HG02885 (cell line): ENCODE results near the gene FAM20C.

Experiments used
- ATAC-seq: cut with Tn5 transposase; IDR thresholded peaks from one replicate; pipeline ENCODE4 v1.9.1; 2021; ENCODE audit warnings: mild to moderate bottlenecking; ENCODE audit not compliant: unreplicated experiment, poor library complexity

FAM20C gene

DNA sequence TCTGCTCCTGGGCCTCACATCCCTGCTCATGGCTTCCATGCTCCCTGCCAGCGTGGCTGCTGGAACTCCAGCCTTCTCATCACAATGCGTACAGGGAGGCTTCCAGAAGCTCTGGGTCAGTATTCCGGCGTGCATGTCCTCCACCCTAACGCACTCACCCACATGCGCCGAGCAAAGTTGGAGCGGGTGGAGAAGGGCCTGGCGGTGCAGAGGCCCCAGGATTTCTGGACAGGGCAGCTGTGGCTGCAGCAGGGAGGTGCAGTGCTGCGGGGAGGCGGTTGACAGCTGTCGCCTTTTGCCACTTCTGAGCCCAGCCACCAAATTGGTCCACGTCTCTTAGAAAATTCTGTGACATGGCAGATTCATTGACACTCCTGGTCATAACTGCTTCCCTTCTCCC lies 33.6 kb upstream of the FAM20C start:
- no peak for ATAC-seq

DNA sequence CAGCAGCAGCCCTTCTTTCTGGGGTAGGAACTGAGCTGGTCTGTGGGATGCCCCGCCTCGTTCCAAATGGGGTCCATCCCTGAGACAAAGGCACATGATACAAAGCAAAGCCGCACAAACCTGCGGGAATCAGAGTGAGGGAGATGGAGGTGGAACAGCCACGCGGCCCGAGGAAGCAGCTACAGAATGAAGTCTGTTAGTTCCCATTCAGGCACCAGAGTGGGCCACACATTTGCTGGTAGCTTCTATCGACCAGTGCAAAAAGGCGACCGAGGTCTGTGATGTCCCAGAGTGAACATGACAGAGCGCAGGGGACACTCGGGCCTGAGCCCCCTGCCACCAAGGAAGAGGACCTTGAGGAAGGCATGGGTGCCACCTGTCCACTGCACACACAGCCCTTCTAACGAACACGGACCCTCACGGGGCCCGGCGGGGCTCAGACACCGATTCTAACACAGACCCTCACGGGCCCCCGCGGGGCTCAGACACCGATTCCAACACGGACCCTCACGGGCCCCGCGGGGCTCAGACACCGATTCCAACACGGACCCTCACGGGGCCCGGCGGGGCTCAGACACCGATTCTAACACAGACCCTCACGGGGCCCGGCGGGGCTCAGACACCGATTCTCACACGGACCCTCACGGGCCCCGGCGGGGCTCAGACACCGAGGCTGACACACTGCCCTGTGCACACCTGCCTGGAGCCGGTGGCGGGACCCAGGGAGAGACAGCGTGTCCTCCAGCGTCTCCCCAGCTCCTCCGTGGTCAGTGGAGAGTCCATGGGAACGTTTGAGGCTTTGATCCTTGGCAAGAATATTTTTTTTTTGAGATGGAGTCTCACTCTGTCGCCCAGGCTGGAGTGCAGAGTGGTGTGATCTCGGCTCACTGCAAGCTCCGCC lies 32.8 kb upstream of the FAM20C start:
- no peak for ATAC-seq

DNA sequence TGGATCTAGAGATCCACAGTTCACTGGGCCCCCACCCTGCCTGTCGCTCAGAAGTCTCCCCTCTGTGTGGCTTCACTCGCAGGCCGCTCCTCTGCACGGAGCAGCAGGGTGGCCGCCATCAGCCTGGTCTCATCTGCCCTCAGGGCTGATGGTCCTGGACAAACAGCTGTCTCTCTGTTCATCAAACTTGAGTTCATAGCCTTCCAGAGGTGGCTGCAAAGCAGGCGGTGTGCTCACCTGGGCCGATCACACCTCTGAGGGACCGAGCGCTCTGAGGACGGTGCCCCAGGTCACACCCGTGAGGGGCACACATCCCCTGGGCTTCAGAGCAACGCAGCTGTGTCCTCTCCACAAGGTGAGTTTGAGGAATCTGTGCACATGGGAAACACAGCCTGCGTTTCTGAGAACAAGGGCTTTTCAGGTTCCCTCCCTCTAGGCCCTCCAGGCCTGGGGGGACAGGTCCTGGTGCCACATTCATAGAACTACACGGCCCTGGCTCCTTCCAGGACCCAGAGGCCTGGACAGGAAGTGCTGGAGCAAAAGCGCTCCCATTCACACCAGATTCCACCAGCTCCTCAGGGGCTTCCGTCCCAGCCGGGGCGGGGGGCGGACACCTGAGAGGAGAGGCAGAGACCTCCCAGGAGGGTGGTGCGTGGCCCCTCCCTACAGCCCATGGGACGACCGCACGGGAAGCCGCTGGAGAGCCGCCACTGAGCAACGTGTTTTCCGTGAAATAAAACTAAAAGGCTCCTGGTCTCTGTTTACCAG lies 31.2 kb upstream of the FAM20C start:
- no peak for ATAC-seq

GRCh38 chr7:162632-163297 lies 29.6 kb upstream of the FAM20C start:
- ATAC-seq: no peak

DNA sequence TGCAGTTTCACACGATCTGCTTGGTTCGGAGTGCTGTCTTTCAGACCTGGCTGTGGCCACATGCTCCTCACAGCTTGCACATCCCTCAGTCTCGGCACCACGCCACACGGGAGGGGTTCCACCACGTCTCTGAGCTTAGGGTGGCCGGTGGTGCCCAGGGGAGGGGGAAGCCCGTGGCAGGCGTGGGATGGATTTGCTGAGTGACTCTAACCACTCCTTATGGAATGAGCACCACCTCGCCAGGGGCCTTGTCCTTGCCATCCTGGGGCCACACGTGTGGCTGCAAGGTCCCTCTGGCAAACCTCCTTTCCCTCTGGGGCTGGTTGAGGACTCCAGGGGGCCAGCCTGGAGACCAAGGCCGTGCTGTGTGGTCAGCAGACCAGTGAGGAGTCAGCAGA lies 29.1 kb upstream of the FAM20C start:
- ATAC-seq: no peak

DNA sequence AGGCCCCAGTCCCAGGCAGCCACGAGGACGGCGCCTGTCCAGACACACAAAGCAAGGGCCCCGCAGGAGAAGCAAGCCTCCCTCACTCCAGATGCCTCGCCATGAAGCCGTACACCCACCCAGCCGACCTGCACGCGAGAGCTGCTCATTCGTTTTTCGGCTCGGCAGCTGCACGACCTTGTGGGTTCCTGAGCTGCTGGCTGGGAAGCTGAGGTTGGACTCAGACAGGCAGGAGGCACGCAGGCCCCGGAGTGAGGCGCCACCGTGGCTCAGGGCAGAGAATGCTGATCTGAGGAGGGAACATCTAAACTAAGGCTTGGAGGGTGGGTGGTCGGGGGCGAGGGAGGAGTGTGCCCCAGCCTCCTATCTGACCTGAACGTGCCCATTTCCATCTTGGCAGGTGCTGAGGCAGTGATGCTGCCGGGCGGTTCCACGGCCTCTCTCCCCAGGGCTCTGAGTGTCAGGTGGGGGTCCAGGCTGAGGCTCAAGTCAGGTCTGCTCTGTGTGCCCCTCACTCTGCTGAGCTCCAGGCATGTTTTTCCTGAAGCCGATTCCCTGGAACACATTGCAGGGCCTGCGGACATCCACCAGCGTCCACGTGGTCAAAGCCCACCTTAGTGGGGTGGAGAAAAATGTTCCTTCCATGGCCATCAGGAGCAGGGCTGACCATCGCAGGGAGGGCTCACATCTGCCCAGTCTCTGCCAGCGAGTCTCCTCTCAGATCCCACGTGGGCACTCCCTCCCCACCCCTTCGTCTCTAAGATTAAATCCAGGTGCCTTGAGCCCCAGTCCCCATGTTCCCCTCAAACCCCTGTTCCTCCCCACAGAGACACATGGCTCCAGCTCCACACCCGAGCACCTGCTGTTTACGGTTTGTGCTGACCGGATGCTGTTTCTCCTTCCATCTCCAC lies 28.1 kb upstream of the FAM20C start:
- no peak for ATAC-seq

- no peak for ATAC-seq
These were observed 27.3 kb upstream of the FAM20C start for GRCh38 chr7:164882-165660.

GRCh38 chr7:165661-166337 lies 26.6 kb upstream of the FAM20C start:
- no peak for ATAC-seq

DNA sequence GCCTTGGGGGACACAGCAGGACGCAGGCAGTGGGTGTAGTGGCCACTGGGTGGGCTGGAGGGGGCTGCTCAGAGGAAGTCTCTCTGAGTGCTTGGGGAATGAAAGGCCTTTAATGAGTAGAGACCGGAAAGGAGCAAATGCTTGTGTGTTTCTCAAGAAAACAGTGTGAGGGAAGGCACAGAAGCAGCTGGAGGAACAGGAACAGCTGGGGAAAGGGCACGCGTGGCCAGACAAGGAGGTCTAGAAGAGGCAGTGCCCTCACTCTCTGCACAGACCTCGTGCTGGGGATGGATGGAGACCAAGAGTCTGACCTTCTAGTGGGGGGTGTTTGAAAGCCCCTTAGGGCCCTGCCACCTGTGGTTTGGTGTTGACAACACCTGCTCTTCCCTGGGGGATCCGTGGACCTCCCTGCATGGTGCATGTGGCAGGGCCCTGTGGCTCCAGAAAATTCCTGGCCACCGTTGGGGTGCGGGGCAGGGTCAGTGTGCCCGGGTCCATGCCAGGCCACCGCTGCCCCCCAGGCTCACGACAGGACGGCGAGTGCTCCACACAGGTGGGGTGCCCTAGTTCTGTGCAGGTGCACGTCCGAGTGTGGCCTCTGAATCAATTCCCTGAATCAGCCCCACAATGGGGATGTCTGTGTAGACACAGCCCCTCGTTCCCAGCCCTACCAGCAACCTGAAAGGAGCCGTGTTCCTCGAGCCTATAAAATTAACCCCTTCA lies 25.9 kb upstream of the FAM20C start:
- ATAC-seq: no peak

- no peak for ATAC-seq
These were observed 25.1 kb upstream of the FAM20C start for GRCh38 chr7:167090-167855.

- ATAC-seq: no peak
These were observed 24.2 kb upstream of the FAM20C start for GRCh38 chr7:167976-168791.

GRCh38 chr7:169276-170172 lies 22.8 kb upstream of the FAM20C start:
- ATAC-seq: no peak

DNA sequence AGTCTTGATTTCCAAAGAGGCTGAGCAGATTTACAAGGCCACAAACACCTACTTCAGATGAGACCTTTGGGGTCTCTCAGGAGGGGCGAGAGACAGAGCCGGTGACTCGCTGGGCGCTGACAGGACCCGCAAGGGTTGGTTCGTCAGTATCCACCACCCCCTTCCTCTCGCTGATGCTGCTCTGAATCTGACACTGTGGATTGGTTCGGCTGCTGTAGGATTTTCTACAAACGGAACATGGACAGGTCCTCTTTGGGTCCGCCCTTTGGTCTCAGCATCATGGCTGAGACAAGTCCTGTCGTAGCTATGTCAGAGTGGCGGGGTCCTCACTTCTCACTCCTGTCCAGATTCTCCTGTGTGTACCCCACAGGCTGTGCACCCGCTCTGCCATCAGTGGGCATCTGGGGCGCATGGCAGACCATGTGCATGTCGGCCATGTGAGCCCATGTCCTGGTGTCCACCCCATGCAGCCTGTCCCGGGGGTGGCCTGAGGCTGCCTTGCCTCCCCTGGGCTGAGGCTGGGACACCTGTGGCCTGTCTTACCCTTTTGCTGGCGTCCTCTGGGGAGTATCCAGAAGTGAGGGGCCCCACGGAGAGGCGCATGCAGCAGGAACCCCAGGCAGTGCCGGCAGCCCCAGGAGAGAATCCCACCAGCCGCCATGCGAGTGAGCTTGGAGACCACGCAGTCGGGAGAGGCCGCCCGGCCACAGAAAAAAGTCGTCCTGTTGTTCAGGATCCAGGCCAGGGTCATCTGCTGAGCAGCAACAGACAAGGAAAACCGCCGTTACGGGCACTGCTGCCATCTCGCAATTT lies 21.6 kb upstream of the FAM20C start:
- no peak for ATAC-seq

DNA sequence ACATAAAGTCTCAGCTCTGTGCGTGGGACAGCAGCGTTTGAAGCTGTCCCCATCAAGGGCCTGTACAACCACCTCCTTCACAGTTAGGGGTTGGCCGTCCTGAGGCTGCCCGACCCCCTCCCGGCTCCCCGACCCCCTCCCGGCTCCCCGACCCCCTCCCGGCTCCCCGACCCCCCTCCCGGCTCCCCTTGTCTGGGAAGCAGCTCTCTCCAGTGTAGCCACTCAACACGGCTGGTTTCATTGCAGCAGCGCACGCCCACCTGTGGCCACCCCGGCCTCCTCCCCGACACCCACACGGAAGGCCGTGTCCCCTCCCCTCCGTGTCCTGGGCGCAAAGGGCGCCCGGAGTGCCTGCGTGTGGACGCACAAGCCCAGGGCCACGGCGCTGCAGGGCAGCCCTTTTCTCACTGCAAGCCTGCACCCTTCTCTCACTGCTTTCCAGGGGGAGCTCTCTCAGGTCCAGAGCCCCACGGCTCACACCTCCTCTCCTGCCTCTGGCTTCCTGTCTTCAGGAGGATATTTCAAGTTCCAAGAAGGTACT lies 20.9 kb upstream of the FAM20C start:
- no peak for ATAC-seq
